Measurements from ENCODE around the gene KCNH4.
A peak's percentile ranks its signal among the peaks of the same experiment; 100 is the strongest.
"Not testable (repeated sequence)": the region's sequence is repeated elsewhere in the genome, so short reads cannot be mapped to it uniquely, and the experiment has no call there.

KCNH4 gene

DNA sequence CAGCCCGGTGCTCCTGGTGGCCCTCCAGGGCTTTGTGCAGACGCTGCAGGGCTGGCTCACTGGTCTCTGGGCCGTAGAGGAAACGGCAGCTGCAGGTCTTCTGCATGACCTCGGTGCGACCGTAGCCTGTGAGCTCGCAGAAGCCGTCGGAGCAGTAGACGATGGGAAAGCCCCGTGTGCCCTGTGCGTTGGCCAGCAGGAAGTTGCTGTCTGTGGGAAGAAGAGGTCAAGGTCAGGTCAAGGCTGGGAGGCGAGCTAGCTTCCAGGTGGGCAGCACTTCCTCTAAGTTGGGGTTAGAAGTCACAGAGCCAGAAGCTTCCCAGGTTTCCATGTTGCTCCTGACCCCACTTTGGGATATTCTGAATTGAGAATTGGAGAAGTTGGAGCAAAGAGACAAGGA lies 2.1 kb downstream of the KCNH4 start:
- no peak for DNase-seq (ENCODE audit: low read depth in 2 of 2)

DNA sequence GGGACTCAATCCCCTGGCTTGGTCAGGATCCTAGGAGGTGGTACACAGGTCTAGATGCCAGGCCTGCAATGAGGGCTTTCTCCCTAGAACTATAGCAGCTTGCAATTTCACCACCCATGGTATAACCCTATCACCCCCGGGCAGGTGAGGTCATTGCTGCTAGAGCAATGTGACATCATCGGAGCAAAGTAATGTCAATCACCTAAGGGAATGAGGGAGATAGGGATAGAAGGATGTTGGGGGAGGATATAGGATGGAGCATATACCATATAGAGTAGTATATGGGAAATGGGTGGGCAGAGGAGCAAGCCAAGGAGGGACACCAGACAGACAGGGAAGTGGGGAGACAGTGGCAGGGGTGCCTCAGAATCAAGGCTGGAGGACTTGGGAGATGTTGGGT lies 3.3 kb downstream of the KCNH4 start:
- no peak for DNase-seq (ENCODE audit: low read depth in 2 of 2)

DNA sequence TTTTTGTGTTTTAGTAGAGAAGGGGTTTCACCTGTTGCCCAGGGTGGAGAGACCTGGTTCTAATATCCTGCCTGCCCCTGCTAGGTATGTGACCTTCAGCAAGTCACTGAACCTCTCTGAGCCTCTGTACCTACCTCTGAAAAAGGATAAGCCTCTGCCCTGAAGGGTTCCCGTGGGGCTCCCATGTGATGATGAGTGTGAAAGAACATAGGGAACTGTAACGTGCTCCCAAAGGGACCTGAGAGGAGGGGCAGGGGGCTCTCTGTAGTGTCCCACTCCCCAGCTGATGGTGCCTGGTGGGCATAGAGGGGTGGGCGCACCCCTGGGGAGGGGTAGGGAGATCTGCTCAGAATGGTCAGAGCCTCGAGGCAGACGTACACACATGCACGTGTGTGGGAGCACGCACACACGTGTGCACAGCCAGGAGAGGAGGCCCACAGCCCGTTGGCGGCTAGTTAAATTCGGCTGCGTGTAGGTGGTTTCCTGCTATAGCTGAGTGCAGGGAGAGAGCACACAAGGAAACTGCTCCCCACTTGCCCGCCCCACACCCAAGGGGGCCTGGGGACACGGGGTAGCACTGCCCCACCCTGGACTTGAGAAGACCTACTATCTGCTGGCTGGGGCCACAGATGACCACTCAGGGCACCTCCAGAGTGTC lies 6.7 kb downstream of the KCNH4 start:
- no peak for DNase-seq (ENCODE audit: low read depth in 2 of 2)

DNA sequence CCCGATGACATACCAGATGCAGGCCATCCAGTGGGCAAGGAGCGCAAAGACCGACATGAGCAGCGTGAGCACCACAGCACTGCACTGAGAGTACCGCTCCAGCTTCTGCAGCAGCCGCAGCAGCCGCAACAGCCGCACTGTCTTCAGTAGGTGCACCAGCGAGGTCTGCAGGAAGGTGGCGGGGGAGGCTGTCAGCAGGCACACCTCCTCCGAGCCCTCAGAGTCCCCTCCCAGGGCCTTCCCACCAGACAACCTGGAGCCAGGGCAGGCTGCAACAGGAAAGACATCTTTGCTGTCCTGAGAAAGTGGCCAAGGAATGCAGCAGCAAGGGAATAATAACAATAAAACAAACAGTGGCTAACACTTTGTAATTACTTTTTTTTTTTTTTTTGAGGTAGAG lies 9.1 kb downstream of the KCNH4 start:
- DNase-seq (ENCODE audit: low read depth in 2 of 2): no peak

DNA sequence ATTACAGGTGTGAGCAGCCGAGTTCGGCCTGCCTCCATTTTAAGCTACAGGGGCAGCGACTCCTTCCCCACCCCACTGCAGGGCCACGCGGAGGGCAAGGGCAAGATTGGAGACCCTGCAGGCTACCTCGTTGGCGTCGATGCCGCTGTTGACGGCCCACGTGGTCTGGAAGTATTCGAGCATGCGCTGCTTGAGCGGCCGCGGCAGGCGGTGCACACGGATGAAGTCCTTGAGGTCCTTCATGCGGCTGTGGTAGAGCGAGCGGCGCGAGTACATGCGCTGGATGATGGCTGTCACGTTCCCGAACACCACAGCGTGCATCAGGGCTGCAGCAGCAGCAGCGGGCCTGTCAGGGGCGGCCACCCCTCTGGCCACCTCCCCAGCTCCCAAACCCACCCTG lies 11.6 kb downstream of the KCNH4 start:
- no peak for DNase-seq (ENCODE audit: low read depth in 2 of 2)

DNA sequence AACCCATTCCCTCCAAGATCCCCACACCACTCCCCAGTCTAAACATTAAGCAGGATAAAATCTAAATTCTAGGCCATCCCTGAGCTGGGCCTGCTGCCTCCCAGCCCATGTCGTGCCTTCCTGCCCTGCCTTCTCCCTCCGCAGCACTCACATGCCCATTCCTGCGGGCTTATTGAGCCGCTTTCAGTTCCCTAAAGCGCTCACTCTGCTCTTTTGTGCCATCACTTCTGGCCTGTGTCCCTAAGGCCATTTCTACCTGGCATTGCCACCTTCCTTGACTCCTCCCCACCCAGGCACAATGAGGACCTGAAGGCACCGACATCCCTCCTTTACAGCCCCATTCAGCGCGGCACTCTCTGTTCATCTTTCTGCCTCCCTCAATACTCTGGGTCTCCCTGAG lies 13.1 kb downstream of the KCNH4 start:
- DNase-seq (ENCODE audit: low read depth in 2 of 2): no peak

DNA sequence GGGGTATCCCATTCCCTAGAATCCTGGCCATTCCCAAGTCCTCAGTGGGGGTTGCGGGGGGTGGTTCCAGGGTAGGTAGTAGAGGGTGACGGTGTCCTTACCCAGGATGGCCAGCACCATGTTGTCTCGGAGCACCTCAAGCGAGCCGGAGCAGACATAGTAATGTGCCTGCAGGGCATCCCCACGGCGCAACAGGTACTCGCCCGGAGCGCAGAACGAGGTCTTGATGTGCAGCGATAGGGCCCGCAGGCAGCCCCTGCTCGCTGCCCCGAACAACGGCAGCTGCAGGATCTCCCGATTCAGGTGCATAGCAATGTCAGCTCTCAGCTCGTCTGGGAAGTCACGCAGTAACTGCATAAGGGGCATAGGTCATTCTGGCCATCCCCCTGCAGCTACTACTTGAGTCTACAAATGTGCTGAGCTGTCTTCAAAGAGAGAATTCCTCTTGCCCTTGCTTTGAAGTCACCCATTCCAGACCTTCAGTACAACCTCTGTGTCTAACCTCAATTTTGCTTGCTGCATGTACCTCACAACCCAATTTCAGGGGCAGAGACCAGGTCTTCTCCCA lies 14.7 kb downstream of the KCNH4 start:
- no peak for DNase-seq (ENCODE audit: low read depth in 2 of 2)

DNA sequence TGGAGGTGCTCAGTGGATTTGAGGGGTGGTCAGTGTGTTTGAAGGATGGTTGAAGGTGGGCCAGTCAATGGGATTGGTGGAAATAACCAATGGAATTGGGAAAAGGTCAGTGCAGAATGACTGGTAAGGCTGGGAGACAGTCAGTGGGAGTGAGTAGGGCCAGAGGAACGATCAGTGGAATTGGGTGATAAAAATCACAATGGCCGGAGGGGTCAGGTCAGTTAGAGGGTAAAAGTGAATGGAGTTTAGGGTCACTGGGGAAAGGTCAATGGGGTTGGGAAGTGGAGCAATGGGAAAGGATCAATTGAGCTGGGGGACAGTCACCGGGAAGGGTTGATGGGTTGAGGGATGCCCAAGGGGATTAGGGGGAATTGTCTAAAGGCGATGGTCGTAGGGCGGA lies 15.2 kb downstream of the KCNH4 start:
- DNase-seq (ENCODE audit: low read depth in 2 of 2): no peak

DNA sequence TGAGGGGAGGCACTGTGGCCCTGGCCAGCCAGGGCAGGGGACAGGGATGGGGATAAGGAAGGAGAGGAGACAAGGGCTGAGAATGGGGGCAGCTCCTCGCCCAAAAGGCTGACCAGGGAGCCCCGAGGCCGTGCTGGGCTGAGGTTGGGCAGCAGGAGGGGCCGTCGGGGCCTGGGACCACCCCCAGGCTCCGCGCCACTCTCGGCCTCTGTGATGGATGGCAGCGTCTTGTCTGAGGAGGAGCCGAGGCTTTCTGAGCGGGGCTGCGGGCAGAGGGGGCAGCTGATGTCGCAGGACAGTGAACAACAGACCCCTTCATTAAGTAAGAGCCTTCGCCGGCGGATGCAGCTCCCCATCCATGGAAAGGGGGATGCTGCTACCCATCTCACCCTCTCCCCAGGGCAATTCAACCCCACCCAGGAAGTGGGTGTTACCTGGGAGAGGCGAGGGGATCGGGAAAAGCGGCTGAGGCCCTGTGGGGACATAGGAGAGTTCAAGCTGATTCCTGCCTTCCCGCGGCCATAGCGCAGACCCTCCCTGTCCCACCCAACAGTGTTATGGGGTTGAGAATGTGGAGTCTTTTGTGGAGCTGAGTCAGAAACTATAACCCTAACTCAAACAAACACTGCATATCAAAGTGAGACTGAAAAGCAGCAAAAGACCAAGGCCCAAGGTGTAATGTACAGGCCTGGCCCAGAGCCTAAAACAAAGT lies 17.1 kb downstream of the KCNH4 start:
- no peak for DNase-seq (ENCODE audit: low read depth in 2 of 2)

DNA sequence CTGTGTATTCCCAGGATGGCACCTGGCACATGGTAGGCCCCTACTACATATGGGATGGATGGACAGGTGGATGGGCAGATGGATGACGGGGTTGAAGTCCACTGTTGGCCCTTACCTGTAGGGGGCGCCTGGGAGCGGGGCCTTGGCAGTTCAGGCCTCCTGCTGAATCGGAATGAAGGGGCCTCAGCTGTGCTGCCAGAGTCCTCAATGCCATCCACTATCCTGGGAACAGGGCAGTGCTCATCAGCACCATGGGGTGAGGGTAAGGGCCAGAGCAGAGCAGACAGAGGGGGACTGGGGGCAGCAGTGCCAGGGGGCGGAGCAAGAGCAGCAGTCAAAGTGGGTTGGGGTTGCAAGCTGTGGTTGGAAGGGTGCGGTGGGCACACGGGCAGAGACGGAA lies 17.8 kb downstream of the KCNH4 start:
- peak in 1 of 2 donors; percentile 30 for DNase-seq (ENCODE audit: low read depth in 2 of 2)

DNA sequence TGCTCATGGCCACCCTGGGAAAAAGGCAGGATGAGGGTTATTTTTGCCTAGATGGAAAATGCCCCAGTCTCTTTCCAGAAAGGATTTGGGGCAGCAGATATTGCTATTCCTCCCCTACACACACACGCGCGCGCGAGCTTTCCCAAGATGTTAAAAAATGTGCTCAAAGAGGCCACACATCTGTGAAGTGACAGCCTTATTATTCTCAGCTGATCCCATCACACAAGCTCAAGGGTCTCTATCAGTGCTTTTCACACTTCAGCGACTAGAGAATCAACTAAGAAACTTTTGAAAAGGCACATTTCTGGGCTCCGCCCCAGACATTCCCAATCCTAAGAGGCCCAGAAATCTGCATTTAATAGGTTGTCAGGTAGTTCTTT lies 20.4 kb downstream of the KCNH4 start:
- no peak for DNase-seq (ENCODE audit: low read depth in 2 of 2)

DNA sequence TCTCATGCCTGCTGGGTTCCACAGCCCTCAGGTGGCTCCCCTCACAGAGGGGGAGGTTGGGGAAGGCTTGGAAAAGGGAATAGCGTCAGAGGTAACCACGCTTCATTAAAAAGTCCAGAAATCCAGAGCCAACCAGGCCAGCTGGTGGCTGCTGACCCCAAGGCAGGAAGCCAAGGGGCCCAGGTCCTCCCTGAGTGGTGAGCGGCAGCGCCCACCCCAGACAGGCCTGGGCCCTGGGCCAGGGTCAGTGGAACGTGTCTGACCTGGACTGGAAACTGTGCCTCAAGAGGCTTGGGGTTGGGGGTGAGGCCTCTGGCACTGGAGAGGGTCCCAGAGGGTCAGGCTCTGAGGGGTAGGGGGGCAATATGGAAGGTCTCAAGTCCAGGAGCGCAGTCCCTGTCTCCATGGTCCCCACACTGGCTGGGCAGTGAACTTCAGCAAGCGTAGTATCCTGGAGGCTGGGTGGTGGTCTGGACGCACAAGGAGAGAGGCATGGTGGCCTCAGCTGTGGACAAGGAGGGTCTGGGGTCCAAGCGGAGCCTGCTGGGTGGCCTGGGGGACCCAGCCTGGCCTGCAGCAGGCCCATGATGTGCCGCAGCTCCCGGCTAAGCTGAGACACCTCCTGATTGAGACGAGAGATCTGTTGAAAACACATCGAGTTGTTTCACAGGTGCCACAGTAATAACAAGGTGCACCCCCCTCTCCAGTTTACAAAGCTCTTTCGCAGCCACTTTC lies 21.0 kb downstream of the KCNH4 start:
- DNase-seq (ENCODE audit: low read depth in 2 of 2): no peak

DNA sequence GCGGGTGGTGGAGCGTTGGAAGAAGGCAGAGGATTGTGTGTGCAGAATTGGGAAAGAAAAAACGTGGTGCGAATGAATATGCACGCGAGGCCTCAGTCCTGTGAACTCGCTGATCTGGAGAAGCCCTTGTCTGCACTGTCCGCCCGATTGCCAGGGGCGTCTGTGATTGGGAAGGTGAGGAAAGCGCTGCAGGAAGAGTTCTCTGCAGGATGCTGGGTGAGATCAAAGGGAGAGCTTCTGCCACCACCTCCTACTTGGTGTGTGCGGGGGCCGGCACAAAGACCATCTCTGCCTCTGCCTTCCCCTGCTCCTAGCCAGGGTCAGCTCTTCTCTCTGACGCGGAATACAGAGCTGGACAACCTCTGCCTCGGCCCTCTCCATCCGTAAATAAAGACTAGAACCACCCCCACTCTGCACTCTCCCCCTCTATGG lies 25.3 kb downstream of the KCNH4 start:
- DNase-seq (ENCODE audit: low read depth in 2 of 2): no peak

DNA sequence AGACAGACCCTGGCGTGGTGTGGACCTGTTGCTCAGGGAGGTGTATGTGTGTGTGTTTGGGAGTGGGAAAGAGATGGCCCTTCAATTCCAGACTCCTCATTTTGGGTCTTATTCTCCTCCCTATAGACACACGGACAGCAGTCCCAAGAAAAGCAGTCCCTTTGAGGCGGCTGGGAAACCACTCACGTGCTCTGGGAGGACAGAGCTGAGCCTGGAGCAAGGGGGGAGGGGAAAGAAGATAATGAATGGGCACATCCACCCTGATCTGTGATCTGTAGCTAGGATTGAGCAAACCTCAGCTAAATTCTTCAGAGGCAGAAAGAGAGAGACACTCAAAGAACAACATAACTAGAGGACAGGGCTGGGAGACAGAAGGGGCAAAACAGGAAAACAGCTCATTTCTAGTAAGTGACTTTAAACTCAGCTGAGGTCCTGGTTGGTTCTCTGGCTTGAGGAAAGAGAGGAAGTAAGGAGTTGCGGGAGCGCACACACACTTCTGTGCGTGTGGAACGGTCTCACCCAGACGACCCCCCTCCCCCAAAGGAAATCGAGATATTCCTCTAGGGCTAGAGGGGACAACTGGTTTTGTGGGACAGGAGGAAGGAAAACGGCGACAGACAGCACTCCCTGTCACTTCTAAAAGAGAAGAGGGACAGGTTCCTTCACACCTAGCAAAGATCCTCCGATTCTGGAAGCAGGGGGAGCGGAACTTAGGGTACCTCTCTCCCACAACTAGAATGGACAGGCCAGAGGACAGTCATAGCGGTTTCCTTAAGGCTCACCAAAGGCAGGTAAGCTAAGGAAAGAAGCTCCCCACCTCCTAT lies 26.8 kb downstream of the KCNH4 start:
- no peak for DNase-seq (ENCODE audit: low read depth in 2 of 2)

DNA sequence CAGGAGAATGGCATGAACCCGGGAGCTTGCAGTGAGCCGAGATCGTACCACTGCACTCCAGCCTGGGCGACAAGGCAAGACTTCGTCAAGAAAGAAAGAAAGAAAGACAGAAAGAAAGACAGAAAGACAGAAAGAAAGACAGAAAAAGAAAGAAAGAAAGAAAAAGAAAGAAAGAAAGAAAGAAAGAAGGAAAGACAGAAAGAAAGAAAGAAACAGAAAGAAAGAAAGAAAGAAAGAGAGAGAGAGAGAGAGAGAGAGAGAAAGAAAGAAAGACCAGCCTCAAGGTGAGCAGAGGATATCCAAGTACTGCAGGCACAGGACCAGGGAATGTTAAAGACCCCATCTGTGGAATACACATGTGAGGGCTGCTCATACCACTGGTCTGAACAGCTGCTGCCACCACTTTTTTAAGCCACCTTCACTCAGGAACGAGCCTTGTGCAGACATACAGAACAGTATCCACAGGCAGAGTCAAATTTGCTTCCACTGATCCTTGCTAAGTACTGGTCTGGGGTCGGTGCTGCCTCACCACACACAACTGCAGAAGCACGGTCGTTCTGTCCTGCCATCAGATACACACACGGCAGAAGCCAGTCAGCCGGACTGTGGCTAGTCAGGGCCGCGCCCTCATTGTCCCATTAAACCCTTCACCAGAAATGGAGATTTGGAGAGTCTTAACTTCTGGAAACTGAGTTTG lies 33.9 kb downstream of the KCNH4 start:
- DNase-seq (ENCODE audit: low read depth in 2 of 2): no peak

DNA sequence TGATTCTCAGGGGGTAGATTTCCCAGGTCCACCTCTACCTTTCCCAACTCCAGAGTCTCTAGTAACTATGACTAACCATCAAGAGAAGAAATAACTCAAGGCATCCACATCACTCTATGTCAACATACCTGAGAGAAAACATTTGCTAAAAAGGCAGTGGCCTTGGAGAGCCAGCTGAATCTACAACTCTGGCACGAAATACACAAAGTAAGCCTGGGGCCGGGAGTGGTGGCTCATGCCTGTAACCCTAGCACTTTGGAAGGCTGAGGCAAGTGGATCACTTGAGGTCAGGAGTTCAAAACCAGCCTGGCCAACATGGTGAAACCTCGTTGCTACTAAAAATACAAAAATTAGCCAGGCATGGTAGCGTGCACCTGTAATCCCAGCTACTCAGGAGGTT lies 37.8 kb downstream of the KCNH4 start:
- not testable (repeated sequence) for DNase-seq (ENCODE audit: low read depth in 2 of 2)

DNA sequence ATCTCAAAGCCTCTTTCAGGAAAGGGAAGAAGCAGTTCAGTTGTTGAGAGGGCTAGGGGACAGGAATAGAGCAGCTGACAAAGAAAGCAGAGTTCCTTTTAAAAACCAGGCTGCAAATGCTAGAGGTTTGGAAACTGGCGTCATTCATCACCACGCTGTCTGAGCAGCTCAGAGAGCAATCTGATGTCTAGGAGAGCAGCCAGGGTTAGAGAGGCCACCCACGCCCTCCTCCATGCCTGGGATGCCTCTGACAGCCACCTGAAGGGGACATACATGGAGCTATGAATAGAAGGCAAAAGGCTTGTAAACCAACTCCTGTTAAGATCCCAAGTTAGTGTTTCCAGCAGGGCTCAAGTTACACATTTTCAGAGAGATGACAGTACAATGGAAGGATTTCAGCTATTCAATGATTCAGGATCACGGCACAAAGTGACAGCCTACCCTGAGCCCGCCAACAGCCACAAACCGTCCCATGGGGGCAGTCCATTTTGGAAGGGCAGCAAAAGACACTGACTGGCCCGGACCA lies 38.5 kb downstream of the KCNH4 start:
- DNase-seq (ENCODE audit: low read depth in 2 of 2): no peak

DNA sequence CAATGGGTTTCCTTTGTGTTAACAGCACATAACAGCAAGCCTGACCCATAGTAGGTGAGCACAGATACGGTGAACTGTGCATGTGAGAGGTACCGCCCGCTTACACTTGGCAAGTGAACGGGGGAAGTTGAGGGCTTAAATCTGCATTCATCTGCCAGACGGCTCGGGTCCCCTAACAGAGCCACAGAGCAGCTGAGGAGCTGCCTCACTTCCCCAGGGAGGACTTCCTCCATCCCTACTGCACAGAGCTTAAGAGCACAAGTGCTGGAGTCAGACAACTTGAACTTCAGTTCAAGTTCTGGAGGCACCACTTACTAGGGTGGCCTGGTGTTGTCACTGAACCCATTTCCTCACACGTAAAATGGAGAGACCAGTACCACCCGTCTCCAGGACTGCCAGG lies 39.6 kb downstream of the KCNH4 start:
- DNase-seq (ENCODE audit: low read depth in 2 of 2): no peak

DNA sequence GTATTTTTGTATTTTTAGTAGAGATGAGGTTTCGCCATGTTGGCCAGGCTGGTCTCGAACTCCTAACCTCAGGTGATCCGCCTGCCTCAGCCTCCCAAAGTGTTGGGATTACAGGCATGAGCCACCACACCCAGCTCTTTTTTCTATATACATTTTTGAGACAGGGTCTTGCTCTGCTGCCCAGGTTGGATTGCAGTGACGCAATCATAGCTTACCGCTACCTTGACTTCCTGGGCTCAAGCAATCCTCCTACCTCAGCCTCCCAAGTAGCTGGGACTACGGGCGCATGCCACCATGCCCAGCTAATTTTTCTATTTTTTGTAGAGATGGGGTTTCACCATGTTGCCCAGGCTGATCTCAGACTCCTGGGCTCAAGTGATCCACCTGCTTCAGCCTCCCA lies 40.3 kb downstream of the KCNH4 start:
- not testable (repeated sequence) for DNase-seq (ENCODE audit: low read depth in 2 of 2)

DNA sequence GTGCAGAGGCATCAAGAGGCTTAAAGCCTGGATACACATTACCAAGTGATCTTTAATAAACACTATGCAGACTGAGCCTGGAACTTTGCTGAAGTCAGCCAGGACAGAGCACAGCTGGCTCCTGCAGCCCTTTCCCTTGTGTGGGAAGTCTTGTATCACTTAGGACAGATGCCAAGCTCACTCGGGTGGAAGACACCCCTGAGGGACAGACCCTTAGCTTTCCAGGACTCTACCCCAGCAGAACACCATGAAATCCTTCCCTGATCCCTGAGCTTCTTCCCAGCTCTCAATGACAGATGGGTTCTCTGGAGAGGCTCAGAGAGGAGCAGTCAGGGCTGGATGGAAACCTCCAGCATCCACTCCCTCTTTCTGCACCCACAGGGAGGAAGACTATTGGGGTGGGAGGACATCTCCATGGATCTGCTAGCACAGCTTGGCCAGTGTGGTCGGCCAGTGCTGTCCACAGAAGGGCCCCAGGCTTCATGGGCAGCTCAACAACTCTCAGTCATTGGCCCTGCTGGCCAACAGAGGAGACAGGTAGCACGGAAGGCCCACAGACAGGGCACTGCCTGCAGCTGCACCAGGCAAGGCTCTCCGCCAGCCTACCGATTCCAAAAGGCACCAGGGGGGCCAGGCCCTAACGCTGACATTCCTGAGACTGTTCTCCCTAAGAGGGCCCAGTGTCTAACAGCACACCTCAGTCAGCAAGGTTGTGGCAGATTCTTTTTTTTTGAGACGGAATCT lies 42.0 kb downstream of the KCNH4 start:
- no peak for DNase-seq (ENCODE audit: low read depth in 2 of 2)

Measured in stimulated activated CD4-positive, alpha-beta T cell treated with anti-CD3 and anti-CD28 coated beads, Interleukin-1b, Interleukin-23, amount 100 ng/mL, for 1 hour (primary cell).